ENCODE measurements around the gene OR6C6.

DNA sequence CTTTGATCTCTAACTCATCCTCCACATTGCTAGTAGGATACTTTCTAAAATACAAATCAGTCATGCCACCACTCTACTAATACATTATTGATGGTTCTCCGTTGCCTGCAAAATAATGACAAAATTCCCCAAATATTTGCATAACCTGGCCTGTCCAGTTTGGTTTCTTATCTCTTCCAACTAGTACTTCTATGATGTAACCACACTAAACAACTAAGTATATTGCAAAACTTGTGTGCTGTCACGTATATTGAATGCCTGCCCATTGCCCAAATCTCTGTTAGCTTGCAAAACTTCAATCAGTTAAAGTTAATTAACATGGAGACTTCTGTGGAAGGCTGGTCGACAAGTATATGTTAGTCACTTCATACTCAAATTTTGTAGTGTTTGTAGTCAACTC is 45.4 kb downstream of the OR6C6 start:
- TF ChIP-seq EZH2 (IDR thresholded peaks at IDR 0.05), result no peak
- TF ChIP-seq POLR2AphosphoS5 (IDR thresholded peaks at IDR 0.05; ENCODE audit: borderline replicate concordance, low read depth, low read length), result no peak

Data from SK-N-MC (cell line).